Natural killer cell treated with Interleukin-12 subunit alpha and Interleukin-12 subunit beta and Interleukin-15 and Interleukin-18, amount 100 ng/mL, for 72 hours (primary cell): ENCODE data around the gene SRRM5. TPM values are rescaled to one million over a fixed set of nuclear protein-coding genes. Genes with fewer than 3 reads are reported as not detected.
A peak's percentile ranks its signal among the peaks of the same experiment; 100 is the strongest.
"Not testable (repeated sequence)": the region's sequence is repeated elsewhere in the genome, so short reads cannot be mapped to it uniquely, and the experiment has no call there.

Experiments
- ATAC-seq, 2 donors: fragments of 150-1000 bp; cut with Tn5 transposase in 1 of 2; sonication (Bioruptor Pico), chemical (Tn5 transposase) in 1 of 2; 2 replicates each; pipeline ENCODE4 v1.10.0; 2021
- DNase-seq: peaks from one replicate; pipeline ENCODE4 v3.0.0; 2022; ENCODE audit warnings: low spot score
- H3K27ac Mint-ChIP-seq, 2 donors: 1 replicate in 1 of 2; 2 replicates in 1 of 2; pipeline ENCODE4 v1.8.0; 2022; ENCODE audit warnings: mixed read lengths in 2 of 2, mild to moderate bottlenecking in 1 of 2, moderate library complexity in 1 of 2
- H3K27me3 Mint-ChIP-seq, 2 donors: 1 replicate in 1 of 2; 2 replicates in 1 of 2; pipeline ENCODE4 v1.8.0; 2022; ENCODE audit warnings: mixed read lengths in 2 of 2
- H3K36me3 Mint-ChIP-seq: one replicate; pipeline ENCODE4 v1.8.0; 2022; ENCODE audit warnings: mixed read lengths
- H3K4me1 Mint-ChIP-seq, 2 donors: 1 replicate in 1 of 2; 2 replicates in 1 of 2; pipeline ENCODE4 v1.8.0; 2022; ENCODE audit warnings: low read depth in 2 of 2, mixed read lengths in 2 of 2, mild to moderate bottlenecking in 1 of 2
- H3K4me3 Mint-ChIP-seq: one replicate; pipeline ENCODE4 v1.8.0; 2022; ENCODE audit warnings: mixed read lengths
- H3K9me3 Mint-ChIP-seq: 2 replicates; pipeline ENCODE4 v1.8.0; 2022; ENCODE audit warnings: mixed read lengths
- total RNA-seq, 2 donors: library from RNA; stranded (reverse); gene quantifications; one replicate each; pipeline ENCODE4 v1.2.3, GENCODE V29; 2022

SRRM5 gene
- total RNA-seq, 2 donors from 2014 or later = 1.1 to 1.8 TPM

GRCh38 chr19:43578787-43579186 lies 33.1 kb upstream of the SRRM5 start:
- H3K4me1 Mint-ChIP-seq = peaks cover 24 to 38% of the 10 kb centered on the region in 2 donors
- H3K4me3 Mint-ChIP-seq = peak overlapping the region; percentile 95
- DNase-seq (no peak), ATAC-seq (no peak)
- peak overlapping the region; percentile 18 to 92 for H3K27ac Mint-ChIP-seq
- no peaks in the 10 kb centered on the region for H3K9me3 Mint-ChIP-seq
- H3K27me3 Mint-ChIP-seq = no peaks in the 10 kb centered on the region
- no peaks in the 10 kb centered on the region for H3K36me3 Mint-ChIP-seq

GRCh38 chr19:43581467-43581866 lies 30.4 kb upstream of the SRRM5 start:
- no peak for ATAC-seq
- Mint-ChIP-seq H3K36me3 (peaks cover 6% of the 10 kb centered on the region), H3K4me1 (peaks cover 30 to 32% of the 10 kb centered on the region in 2 donors), H3K27me3 (no peaks in the 10 kb centered on the region), H3K27ac (peak overlapping the region; percentile 86 to 92), H3K9me3 (no peaks in the 10 kb centered on the region), H3K4me3 (peak overlapping the region; percentile 95)
- DNase-seq = no peak

GRCh38 chr19:43582495-43582894 lies 29.4 kb upstream of the SRRM5 start:
- Mint-ChIP-seq H3K27me3 (no peaks in the 10 kb centered on the region), H3K9me3 (no peaks in the 10 kb centered on the region), H3K4me1 (peaks cover 23 to 27% of the 10 kb centered on the region in 2 donors), H3K27ac (no peak overlapping the region), H3K4me3 (no peak overlapping the region), H3K36me3 (peaks cover 7% of the 10 kb centered on the region)
- ATAC-seq (no peak), DNase-seq (no peak)

- Mint-ChIP-seq H3K36me3 (peaks cover 7% of the 10 kb centered on the region), H3K4me3 (no peak overlapping the region)
- no peak for ATAC-seq
Measured at GRCh38 chr19:43584484-43584883, 27.4 kb upstream of the SRRM5 start.

GRCh38 chr19:43586346-43586745 lies 25.5 kb upstream of the SRRM5 start:
- Mint-ChIP-seq H3K4me1 (peaks cover 10 to 29% of the 10 kb centered on the region in 2 donors), H3K36me3 (peaks cover 7% of the 10 kb centered on the region), H3K4me3 (no peak overlapping the region), H3K27me3 (no peaks in the 10 kb centered on the region), H3K9me3 (no peaks in the 10 kb centered on the region), H3K27ac (no peak overlapping the region)
- ATAC-seq (no peak), DNase-seq (no peak)

More at GRCh38 chr19:43584484-43584883, 27.4 kb upstream of the SRRM5 start:
- Mint-ChIP-seq H3K27ac (peak overlapping the region; percentile 73 to 86), H3K9me3 (no peaks in the 10 kb centered on the region), H3K27me3 (no peaks in the 10 kb centered on the region), H3K4me1 (peaks cover 15 to 28% of the 10 kb centered on the region in 2 donors)
- no peak for DNase-seq

- H3K9me3 Mint-ChIP-seq, ATAC-seq, H3K36me3 Mint-ChIP-seq, H3K27me3 Mint-ChIP-seq, DNase-seq, H3K4me3 Mint-ChIP-seq, H3K27ac Mint-ChIP-seq: not testable (repeated sequence)
- H3K4me1 Mint-ChIP-seq = peaks cover 10 to 28% of the 10 kb centered on the region in 2 donors
Measured at GRCh38 chr19:43587029-43587428, 24.9 kb upstream of the SRRM5 start.

- Mint-ChIP-seq H3K27ac (peak overlapping the region; percentile 46 to 50), H3K36me3 (peaks cover 17% of the 10 kb centered on the region), H3K9me3 (no peaks in the 10 kb centered on the region), H3K27me3 (no peaks in the 10 kb centered on the region), H3K4me3 (no peak overlapping the region), H3K4me1 (peaks cover 18 to 37% of the 10 kb centered on the region in 2 donors)
- DNase-seq (no peak), ATAC-seq (no peak)
Measured at GRCh38 chr19:43589277-43589676, 22.6 kb upstream of the SRRM5 start.

- DNase-seq = no peak
- Mint-ChIP-seq H3K4me3 (no peak overlapping the region), H3K4me1 (peaks cover 16 to 35% of the 10 kb centered on the region in 2 donors), H3K9me3 (no peaks in the 10 kb centered on the region), H3K27me3 (no peaks in the 10 kb centered on the region), H3K27ac (peak overlapping the region; percentile 46 to 50), H3K36me3 (peaks cover 17% of the 10 kb centered on the region)
- ATAC-seq = no peak
Measured at GRCh38 chr19:43589678-43590077, 22.2 kb upstream of the SRRM5 start.

- Mint-ChIP-seq H3K4me3 (no peak overlapping the region), H3K9me3 (no peaks in the 10 kb centered on the region), H3K4me1 (peaks cover 31 to 37% of the 10 kb centered on the region in 2 donors), H3K27ac (no peak overlapping the region), H3K36me3 (peaks cover 10% of the 10 kb centered on the region), H3K27me3 (no peaks in the 10 kb centered on the region)
- ATAC-seq = no peak
- DNase-seq = no peak
Measured at GRCh38 chr19:43591904-43592772, 19.8 kb upstream of the SRRM5 start.

- DNase-seq (no peak), ATAC-seq (no peak)
- H3K36me3 Mint-ChIP-seq = peaks cover 10% of the 10 kb centered on the region
- H3K4me3 Mint-ChIP-seq = peak overlapping the region; percentile 86
- no peaks in the 10 kb centered on the region for H3K9me3 Mint-ChIP-seq
- H3K27me3 Mint-ChIP-seq = no peaks in the 10 kb centered on the region
- peak overlapping the region in 1 of 2 donors; percentile 88 for H3K27ac Mint-ChIP-seq
- peaks cover 38 to 44% of the 10 kb centered on the region in 2 donors for H3K4me1 Mint-ChIP-seq
Measured at GRCh38 chr19:43592800-43593350, 19.0 kb upstream of the SRRM5 start.

- Mint-ChIP-seq H3K4me1 (peaks cover 45 to 46% of the 10 kb centered on the region in 2 donors), H3K27me3 (no peaks in the 10 kb centered on the region), H3K36me3 (peaks cover 10% of the 10 kb centered on the region), H3K4me3 (peak overlapping the region; percentile 99), H3K9me3 (no peaks in the 10 kb centered on the region), H3K27ac (peak overlapping the region; percentile 55 to 88)
- DNase-seq (no peak), ATAC-seq (no peak)
Measured at GRCh38 chr19:43594081-43594697, 17.7 kb upstream of the SRRM5 start.

- peak; percentile 55 to 66 for ATAC-seq
- Mint-ChIP-seq H3K4me3 (peak overlapping the region; percentile 99), H3K9me3 (no peaks in the 10 kb centered on the region), H3K4me1 (peaks cover 40 to 41% of the 10 kb centered on the region in 2 donors), H3K27ac (peak overlapping the region; percentile 99 to 100), H3K27me3 (no peaks in the 10 kb centered on the region), H3K36me3 (peaks cover 10% of the 10 kb centered on the region)
- peak; percentile 82 for DNase-seq
Measured at GRCh38 chr19:43594710-43595604, 16.9 kb upstream of the SRRM5 start.

- peaks cover 37 to 40% of the 10 kb centered on the region in 2 donors for H3K4me1 Mint-ChIP-seq
- H3K9me3 Mint-ChIP-seq = no peaks in the 10 kb centered on the region
- peak overlapping the region; percentile 99 to 100 for H3K27ac Mint-ChIP-seq
- peaks cover 10% of the 10 kb centered on the region for H3K36me3 Mint-ChIP-seq
- peak overlapping the region; percentile 99 for H3K4me3 Mint-ChIP-seq
- no peak for ATAC-seq
- no peak for DNase-seq
- no peaks in the 10 kb centered on the region for H3K27me3 Mint-ChIP-seq
Measured at GRCh38 chr19:43595605-43595998, 16.3 kb upstream of the SRRM5 start.
